Prostate gland (tissue), 2 donors: ENCODE results near the gene TMEM30A.

Source experiments
- POLR2A ChIP-seq: fragments of 450-650 bp; IDR thresholded peaks from one replicate; pipeline ENCODE4 v1.6.1; 2016; ENCODE audit warnings: antibody characterized with exemption, mild to moderate bottlenecking
- POLR2AphosphoS5 ChIP-seq: sonication (generic); formaldehyde crosslinking; IDR thresholded peaks from one replicate; pipeline ENCODE4 v1.6.1; 2017; ENCODE audit warnings: antibody characterized with exemption
- TF ChIP-seq, protein P1 (sequence below), 4 experiments: fragments of 200-600 bp in 2 of 4; fragments of 450-650 bp in 2 of 4; sonication (generic) in 2 of 4; IDR thresholded peaks; 1 replicate in 3 of 4; 2 replicates in 1 of 4; pipeline ENCODE4 v1.5.1; 2016 to 2019; ENCODE audit warnings: antibody characterized with exemption in 4 of 4, mild to moderate bottlenecking in 2 of 4, moderate library complexity in 2 of 4

DNA sequence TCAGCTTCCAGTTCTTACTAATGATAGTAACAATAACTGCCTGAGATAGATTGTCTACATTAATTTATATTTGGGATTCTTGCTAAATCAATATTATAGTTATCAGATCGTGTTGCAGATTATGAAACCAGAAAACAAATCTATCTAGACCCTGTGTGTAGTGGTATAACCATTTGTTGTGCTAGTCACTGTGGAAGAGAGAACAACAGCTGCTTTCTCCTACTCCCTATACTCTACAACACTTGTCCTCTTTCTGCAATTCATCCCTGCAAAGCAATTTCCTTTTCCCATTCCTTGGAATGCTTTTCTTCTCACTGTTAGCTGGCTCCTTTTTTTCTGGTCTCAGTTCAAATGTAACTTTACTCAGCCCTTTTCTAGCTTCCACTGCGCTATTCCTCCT, 49.3 kb downstream of the TMEM30A start:
- TF ChIP-seq, protein P1, sequence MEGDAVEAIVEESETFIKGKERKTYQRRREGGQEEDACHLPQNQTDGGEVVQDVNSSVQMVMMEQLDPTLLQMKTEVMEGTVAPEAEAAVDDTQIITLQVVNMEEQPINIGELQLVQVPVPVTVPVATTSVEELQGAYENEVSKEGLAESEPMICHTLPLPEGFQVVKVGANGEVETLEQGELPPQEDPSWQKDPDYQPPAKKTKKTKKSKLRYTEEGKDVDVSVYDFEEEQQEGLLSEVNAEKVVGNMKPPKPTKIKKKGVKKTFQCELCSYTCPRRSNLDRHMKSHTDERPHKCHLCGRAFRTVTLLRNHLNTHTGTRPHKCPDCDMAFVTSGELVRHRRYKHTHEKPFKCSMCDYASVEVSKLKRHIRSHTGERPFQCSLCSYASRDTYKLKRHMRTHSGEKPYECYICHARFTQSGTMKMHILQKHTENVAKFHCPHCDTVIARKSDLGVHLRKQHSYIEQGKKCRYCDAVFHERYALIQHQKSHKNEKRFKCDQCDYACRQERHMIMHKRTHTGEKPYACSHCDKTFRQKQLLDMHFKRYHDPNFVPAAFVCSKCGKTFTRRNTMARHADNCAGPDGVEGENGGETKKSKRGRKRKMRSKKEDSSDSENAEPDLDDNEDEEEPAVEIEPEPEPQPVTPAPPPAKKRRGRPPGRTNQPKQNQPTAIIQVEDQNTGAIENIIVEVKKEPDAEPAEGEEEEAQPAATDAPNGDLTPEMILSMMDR (IDR thresholded peaks at IDR 0.05) = no peak
- TF ChIP-seq POLR2A (no peak), POLR2AphosphoS5 (no peak)
